Astrocyte (in vitro differentiated cells and primary cell): ENCODE results near the gene ATP10A.

ENCODE experiments used
- CTCF ChIP-seq: IDR thresholded peaks from 2 replicates; pipeline ENCODE4 v1.5.1; 2011; ENCODE audit warnings: low read depth, mild to moderate bottlenecking, inconsistent platforms, low read length, moderate library complexity; ENCODE audit not compliant: insufficient read depth
- EZH2 ChIP-seq: IDR thresholded peaks from 2 replicates; pipeline ENCODE4 v1.6.1; 2012; ENCODE audit warnings: mild to moderate bottlenecking, low read length, inconsistent platforms; ENCODE audit not compliant: insufficient read depth

GRCh38 chr15:25882466-25882865 lies 19.3 kb upstream of the ATP10A start:
- TF ChIP-seq CTCF: no peak
- no peak for TF ChIP-seq EZH2
